ENCODE data around the gene UST.
"Not testable (repeated sequence)": the region's sequence is repeated elsewhere in the genome, so short reads cannot be mapped to it uniquely, and the experiment has no call there.

UST gene

DNA sequence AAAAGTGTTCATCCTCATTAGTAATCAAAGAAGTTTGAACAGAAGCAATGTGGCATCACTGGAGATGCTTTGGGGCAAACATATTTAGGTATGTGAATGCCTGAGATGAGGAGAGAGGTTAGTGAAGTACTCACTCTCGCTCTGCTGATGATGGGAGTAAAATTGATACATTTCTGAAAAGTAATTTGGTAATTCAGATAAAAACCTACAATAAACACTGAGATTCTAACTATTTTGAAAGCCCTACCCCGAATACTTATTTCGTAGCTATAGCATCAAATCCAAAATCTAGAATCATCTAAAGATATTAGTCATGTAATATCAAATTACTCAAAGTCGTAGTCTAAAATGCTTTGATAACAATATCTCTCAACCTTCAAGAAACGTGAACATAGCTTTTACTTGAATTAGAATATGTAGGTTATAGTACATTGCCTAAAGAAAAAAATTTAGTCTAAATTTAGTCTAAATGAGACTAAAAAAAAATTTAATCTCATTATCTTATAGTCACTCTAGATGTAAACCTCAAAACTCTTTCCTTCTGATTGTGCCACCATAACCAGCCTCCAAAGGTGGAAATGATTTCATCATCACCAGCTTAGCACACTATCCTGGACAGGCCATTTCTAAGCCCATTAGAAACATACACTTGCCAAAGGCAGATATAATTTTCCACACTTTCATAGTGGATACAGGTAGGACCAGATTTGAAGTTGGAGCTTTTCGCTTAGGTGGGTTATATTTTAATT lies 338.2 kb downstream of the UST start:
- no peak for DNase-seq (ENCODE audit: low read depth in 2 of 2)

DNA sequence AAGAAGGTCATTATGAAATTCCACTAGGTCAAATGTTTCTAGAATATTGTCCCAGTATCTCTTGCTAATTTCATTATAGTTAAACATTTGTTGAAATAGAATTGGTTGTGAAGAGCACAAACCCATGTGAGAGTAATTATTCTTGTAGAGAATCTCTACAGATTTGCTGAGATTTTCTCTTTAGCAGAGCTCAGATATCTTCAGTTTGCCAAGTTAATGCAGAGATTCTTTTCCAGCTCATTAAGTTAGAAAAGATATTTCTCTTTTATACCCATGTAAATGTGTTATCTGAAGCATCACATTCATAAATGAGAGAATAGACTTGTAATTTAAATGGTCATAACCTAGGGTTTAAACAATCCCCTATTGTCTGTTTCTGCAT lies 338.7 kb downstream of the UST start:
- DNase-seq (ENCODE audit: low read depth in 2 of 2): no peak

DNA sequence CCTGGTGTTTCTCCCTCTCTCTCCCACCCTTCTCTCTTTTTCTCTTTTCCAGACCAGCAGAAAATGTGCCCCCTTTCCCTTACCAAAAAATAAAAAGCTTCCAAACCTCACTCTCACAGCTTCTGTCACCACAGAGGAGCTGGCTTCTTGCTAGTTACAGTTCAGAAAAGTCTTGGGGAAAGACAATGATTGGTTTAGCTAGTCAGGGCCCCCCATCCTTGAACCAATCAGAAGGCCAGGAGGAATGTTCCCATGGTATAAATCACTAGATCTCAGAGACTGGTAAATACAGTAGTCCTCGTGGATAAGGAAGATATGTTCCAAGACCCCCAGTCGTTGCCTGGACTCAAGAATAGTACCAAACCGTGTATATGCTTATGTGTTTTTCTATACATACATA lies 339.5 kb downstream of the UST start:
- no peak for DNase-seq (ENCODE audit: low read depth in 2 of 2)

DNA sequence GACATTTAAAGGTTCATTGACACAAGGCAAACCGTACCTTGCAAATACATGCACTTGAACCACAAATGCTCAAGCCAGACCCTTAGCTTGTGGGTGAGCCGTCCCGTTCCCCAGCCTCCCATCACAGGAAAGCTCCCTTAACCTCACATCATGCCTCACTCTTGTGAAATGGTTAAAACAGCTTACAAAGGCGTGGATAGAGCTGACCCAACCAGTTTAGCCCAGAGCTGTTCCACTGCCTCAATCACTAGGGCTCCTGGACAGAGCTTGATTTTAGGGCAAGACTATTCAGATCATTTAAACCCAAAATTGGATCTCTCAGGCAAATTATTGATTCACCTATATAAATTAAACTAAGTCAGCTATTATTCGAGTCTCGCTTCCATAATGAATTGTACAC lies 341.1 kb downstream of the UST start:
- DNase-seq (ENCODE audit: low read depth in 2 of 2): no peak

DNA sequence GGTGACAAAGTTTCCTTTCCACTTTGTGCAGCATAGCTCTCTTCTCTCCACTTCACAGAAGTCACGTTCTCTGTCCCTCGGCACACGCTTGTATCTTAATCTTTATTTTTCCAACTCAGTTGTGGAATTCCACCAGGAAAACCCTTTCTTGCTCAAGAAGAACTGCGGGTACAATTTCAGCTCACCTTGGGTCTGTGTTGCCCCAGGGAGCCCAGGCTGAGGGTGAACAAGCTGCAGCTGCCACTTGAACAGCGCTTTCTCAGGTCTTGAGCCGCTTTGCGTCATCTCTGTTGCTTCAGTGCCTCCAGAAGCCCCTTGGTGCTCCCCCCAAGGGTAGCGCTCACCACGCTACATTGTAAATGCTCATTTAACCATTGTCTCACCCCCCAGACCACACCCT lies 341.5 kb downstream of the UST start:
- no peak for DNase-seq (ENCODE audit: low read depth in 2 of 2)

DNA sequence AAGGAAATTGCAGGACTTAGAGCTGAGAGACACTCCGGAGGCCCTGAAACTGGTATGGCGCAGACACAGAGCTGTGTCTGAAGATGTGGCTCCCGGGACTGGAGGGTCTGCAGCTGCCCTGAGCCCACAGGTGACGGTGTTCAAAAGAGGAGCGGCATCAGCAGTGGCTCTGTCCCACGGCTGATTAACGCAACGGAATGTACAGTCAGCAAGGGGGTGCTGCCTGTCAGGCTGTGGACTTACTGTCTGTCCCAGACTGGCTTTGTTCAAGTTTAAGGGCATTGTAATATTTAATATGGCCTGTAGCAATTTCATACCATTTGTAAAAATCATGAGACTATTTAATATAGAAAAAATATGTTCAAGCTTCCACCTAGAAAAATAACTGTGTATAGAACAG lies 342.7 kb downstream of the UST start:
- no peak for DNase-seq (ENCODE audit: low read depth in 2 of 2)

DNA sequence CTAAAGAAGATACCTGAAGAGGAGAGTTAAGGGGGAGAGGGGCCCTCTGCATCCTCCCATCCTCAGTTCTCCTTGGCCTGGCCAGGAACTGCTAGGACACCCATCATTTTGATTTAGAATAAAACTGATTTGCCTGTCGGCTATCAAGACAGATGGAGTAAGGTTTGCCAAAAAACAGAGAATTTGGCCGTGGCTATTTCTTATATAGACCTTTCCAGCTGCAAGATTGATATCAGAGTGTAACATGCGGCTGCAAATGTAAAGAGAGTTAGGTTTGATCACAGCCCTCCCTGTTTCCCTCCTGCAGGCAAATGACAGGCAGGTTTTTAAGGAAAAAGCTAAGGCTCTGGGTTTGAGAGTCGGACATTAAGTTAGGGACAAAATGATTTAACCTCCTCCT lies 344.1 kb downstream of the UST start:
- DNase-seq (ENCODE audit: low read depth in 2 of 2): no peak

DNA sequence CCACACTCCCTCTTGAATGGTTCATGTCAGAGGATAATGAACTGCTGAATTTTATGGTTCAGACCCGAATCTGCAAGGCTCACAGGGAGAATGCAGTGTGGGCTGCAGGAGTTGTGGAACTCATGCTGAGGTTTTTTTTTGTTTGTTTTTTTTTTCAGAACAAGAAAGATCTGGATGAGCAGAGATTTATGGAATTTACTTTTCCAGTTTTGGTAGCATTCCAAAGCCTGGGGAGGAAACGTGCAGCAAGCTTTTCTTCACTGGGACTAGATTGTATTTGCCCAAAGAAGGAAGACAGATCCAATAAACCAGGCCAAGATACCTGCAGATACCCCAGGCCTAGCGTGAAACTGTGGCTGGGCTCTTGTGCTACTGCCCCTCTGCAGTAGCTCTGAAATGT lies 346.8 kb downstream of the UST start:
- no peak for DNase-seq (ENCODE audit: low read depth in 2 of 2)

DNA sequence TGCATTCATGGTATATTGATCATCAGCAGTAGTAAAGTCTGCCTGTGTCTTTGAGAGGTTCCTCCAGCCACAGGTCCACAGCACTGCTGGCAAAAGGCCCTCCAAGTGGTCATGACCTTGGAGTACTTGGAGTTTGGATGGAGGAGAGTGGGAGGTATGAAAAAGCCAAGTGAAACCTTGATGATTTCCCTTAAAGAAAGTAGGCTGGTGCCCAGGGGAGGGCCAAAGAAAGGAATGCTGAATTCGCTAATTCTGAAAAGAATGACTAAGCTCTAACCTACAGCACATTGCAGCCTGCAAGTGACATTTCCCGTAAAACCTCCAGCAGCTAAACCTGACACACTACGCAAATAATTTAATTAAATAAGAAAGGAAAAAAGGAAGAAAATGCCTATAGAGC lies 347.3 kb downstream of the UST start:
- DNase-seq (ENCODE audit: low read depth in 2 of 2): no peak

DNA sequence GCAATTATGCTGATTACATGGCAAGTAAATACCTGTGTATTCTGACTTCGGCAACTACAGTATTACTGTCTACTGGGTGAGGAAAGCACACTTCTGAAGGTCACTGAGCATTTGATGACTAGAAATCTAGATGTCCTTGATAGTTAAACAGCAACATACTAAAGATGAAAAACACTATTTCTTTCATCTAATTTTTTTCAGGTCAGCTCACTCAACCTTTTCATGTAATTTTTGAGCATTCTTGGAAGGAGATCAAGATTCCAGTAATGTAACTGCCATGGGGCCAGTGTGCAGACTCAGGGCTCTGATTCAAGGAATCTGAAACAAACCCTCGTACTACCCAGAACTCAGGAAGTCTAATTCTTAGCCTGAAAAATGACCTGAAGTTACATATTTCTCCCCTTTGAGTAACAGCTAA lies 348.1 kb downstream of the UST start:
- no peak for DNase-seq (ENCODE audit: low read depth in 2 of 2)

DNA sequence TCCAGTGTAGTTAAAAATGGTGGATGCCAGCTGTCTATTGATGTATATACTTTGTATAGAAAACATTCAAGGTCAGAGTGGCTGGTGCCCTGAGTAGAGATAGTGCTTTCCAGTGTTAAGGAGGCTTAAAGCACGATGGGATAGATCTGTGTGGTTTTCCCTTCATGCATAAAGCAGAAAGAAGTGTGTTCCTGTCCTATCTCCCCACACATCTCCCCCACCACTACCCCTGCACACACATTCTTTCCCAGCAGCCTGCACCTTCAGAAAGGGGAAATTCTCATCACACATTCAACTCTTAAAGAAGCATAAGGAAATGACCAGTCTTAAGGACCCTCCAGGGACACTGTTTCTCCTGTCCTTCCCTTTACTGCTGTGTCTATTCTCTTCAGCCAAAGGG lies 349.0 kb downstream of the UST start:
- DNase-seq (ENCODE audit: low read depth in 2 of 2): no peak

DNA sequence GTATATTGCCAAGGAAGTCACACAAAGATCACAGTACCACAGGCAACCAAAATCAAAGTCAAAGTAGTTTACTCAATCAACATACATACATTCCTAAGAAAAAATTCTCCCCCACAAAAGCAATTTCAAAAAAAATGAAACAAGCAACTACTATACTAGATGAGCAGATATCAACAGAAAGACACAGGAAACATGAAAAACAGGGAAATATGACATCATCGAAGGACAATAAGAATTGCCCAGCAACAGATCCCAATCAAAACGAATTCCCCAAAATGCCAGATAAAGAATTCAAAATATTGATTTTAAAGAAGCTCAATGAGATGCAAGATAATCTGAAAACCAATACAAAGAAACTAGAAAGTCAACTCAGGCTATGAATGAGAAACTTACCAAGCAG lies 351.0 kb downstream of the UST start:
- DNase-seq (ENCODE audit: low read depth in 2 of 2): no peak

DNA sequence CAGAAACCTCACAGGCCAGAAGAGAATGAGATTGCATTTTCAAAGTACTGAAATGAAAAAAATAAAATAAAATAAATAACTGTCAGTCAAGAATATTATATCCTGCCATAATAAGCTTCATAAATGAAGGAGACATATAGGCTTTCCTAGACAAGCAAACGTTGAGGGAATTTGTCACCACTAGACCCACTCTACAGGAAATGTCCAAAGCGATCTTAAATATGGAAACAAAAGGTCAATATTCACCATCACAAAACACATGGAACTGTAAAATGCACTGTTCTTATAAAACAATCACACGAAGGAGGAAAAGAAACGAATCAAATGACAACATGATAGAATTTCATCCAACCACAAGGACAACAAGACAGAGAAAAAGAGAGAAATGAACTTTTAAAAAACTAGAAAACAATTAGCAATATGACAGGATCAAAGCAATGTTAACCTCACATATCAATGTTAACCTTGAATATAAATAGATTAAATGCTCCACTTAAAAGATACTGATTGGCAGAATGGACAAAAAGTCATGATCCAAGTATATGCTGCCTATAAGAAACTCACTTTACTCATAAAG lies 352.0 kb downstream of the UST start:
- no peak for DNase-seq (ENCODE audit: low read depth in 2 of 2)

DNA sequence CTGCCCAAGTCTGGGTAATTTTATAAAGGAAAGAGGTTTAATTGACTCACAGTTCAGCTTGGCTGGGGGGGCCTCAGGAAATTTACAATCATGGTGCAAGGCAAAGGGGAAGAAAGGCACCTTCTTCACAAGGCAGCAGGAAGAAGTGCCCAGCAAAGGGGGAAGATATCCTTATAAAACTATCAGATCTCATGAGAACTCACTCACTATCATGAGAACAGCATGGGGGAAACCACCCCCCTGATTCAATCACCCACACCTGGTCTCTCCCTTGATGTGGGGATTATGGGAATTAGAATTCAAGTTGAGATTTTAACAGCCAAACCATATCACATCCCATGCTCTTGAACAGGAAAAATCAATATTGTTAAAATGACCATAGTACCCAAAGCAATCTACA lies 355.5 kb downstream of the UST start:
- DNase-seq (ENCODE audit: low read depth in 2 of 2): no peak

DNA sequence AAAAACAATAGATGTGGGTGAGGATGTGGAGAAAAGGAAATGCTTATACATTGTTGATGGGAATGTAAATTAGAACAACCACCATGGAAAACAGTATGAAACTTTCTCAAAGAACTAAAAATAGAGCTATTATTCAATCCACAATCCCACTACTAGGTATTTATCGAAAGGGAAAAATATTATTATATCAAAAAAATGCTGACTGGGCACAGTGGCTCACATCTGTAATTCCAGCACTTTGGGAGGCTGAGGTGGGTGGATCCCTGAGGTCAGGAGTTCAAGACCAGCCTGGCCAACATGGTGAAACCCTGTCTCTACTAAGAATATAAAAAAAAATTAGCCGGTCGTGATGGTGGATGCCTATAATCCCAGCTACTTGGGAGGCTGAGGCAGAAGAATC lies 357.1 kb downstream of the UST start:
- DNase-seq (ENCODE audit: low read depth in 2 of 2): not testable (repeated sequence)

DNA sequence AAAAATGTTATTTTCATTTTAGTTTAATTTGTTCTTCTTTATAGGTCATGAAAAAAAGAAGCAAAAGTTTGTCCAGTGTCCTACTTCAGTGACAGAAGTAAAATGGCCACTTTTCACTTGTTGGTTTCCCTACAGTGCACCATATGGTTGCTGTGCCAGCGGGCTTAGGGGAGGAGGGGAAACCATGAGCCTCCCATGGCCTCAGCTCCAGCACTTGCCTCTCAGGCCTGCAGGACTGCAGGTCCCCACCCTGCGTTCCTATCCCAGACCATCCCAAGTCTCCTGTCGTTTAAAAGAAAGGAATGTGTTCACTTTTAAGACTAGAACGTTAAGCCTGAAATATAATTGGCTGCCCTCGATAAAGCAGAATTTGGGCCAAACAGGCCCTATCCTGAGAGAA lies 360.7 kb downstream of the UST start:
- no peak for DNase-seq (ENCODE audit: low read depth in 2 of 2)

DNA sequence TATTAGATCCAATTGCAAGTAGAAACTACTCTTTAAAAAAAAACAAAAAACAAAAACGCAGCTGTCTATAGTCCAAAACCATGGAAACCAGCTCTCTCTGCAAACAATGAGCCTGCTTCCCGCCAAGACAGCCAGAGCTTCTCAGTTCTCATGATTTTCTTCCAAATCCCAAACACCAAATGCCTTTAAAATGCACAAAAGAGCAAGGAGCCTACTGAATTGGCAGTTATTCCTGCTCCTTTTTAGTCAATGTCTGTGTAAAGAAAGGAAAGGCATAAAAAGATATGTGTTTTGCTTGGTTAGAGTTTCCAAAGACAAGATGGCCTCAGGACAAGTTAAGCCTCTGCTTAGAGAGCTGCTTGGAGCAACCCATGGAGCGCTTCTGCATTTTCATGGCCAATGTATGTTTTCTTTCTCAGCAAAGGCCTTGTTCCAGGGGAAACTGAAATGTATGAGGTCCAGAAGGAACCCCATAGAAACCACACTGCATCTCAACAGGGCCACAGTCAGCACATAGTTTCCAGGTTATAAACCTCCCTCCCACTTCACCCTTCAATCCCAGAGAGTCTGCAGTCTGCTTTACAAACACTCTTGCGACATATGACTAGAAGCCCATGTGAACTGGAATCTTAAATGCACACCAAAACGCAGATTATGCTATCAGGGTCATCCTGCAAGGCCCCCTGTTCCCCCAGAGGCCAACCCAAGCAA lies 361.4 kb downstream of the UST start:
- no peak for DNase-seq (ENCODE audit: low read depth in 2 of 2)

DNA sequence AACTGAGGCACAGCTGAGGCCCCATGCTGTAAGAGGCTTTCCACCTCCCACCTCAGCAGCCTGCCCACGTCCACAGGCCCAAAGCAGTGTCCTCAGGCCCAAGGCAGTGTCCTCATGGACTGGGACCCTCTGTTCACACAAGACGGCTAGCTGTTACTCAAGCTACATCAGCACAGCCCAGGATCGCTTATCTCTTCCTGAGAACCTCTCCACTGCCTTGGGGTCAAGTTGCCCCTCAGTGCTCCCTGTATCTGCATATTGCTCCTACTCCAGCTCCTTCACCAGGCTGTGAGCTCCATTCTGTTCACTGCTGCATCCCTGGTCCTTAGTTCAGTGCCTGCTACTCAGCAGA lies 361.9 kb downstream of the UST start:
- no peak for DNase-seq (ENCODE audit: low read depth in 2 of 2)

DNA sequence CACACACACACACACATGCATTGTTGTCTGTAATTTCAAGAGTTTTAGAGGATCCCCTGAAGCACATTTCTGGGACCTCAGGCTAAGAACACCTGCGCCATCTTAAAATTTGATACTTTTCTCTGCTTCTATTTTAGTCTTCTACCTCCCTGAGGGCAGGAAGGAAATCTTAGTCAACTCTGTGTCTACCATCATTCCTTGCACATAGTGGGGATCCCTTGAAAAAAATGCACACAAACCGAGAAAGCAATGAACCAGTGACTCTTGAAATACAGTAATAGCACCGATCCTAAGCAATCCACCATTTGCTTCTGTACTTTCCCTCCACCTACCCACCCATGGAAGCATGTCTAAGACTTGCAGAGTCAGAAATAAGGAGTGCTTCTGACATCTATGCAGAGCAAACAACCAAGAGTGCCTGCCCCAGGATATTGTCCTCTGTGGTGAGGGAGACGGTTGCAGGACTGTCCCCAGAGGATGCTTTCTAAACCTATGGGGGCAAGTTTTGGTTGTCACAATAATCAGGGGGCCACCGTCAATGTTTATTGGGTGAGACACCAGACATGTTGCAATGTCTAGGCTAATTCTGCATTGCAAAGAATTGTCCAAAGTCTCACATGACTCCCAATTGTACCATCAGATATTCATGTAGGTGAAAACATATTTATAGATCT lies 362.7 kb downstream of the UST start:
- DNase-seq (ENCODE audit: low read depth in 2 of 2): no peak

DNA sequence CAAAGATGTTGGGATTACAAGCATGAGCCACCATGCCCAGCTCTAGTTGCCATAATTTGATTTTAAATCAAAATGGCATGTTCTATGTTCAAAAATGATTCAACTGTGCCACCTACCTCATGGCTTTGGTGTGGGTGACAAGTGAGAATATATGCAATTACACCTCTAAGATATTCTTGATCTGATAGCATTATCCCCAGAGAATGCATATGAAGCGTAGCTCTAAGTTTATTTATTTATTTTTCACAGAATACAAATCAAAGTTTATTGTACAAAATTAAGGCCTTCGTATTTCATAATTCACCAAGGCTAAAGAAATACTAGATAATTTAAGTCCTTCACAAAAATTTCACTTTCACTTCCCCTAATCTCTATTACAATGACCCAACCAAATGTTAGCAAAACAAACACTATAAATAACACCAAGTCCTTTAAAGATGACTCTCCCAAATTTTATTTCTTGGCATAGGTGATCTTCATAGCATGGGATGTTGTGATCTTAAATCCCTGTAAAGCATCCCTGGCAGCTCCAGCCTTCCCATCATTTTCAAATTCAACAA lies 364.8 kb downstream of the UST start:
- no peak for DNase-seq (ENCODE audit: low read depth in 2 of 2)

DNA sequence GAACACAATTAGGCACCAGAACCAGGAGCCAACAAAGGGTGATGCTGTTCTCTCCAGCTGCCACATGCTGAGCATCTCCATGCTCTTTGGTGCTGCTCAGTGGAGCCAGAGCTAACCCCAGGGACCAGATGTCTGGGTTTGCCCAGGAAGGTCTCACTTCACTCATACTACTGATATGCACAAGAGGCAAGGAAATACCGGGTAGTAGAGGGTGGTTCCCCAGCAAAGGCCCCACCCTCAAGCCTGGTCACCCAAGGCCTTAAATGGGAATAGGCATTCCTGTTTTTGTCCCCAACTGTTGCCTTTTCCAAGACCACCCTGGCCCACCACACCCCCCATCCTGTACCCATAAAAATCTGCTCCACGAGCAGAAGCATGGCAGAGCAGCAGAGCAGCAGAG lies 366.1 kb downstream of the UST start:
- no peak for DNase-seq (ENCODE audit: low read depth in 2 of 2)

DNA sequence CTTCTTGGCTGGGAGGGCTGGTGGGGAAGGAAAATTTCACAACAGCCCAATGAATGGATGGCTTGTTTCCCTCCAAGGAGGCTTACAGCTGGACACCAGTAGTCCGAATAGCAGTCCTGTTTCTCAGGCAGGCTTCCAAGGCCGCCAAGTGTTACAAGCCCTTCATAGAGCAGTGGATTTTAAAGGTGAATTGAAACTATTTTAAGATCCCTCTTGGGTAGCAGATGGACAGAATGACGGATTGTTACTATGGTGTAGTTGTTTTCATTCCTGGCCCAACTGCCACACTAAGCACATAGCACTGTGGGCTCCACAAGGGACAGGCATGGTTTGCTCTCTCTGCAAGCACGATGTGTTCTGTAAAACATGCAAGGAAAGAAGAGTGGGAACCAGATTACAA lies 367.3 kb downstream of the UST start:
- DNase-seq (ENCODE audit: low read depth in 2 of 2): no peak
